ENCODE data around the gene AVPR2. TPM values are rescaled to one million over a fixed set of nuclear protein-coding genes. Genes with fewer than 3 reads are reported as not detected.

AVPR2 gene
- total RNA-seq, 2 donors from 2014 or later: 2.3 to 4.7 TPM

GRCh38 chrX:153865685-153866084 is 38.8 kb upstream of the AVPR2 start:
- no peak overlapping the region for H3K27ac ChIP-seq
- no peaks in the 10 kb centered on the region for H3K9me3 ChIP-seq
- no peak overlapping the region for H3K4me3 ChIP-seq
- no peaks in the 10 kb centered on the region for H3K27me3 ChIP-seq
- H3K36me3 ChIP-seq: no peaks in the 10 kb centered on the region
- no peak for TF ChIP-seq CTCF (IDR thresholded peaks at IDR 0.05)
- DNase-seq (ENCODE audit: low spot score): no peak
- H3K4me1 ChIP-seq: no peaks in the 10 kb centered on the region

- Histone ChIP-seq H3K27me3 (no peaks in the 10 kb centered on the region), H3K36me3 (no peaks in the 10 kb centered on the region), H3K4me1 (no peaks in the 10 kb centered on the region), H3K27ac (no peak overlapping the region), H3K9me3 (no peaks in the 10 kb centered on the region), H3K4me3 (no peak overlapping the region)
- no peak for TF ChIP-seq CTCF (IDR thresholded peaks at IDR 0.05)
- DNase-seq (ENCODE audit: low spot score): no peak
These were observed 38.0 kb upstream of the AVPR2 start for GRCh38 chrX:153866302-153867019.

- no peaks in the 10 kb centered on the region for H3K9me3 ChIP-seq
- no peak for TF ChIP-seq CTCF (IDR thresholded peaks at IDR 0.05)
- DNase-seq (ENCODE audit: low spot score): no peak
- H3K4me3 ChIP-seq: no peak overlapping the region
- H3K27ac ChIP-seq: no peak overlapping the region
- H3K27me3 ChIP-seq: no peaks in the 10 kb centered on the region
- H3K36me3 ChIP-seq: no peaks in the 10 kb centered on the region
- no peaks in the 10 kb centered on the region for H3K4me1 ChIP-seq
These were observed 37.3 kb upstream of the AVPR2 start for GRCh38 chrX:153867139-153867538.

- Histone ChIP-seq H3K27ac (no peak overlapping the region), H3K27me3 (no peaks in the 10 kb centered on the region), H3K4me3 (no peak overlapping the region), H3K36me3 (no peaks in the 10 kb centered on the region), H3K9me3 (no peaks in the 10 kb centered on the region), H3K4me1 (no peaks in the 10 kb centered on the region)
- no peak for TF ChIP-seq CTCF (IDR thresholded peaks at IDR 0.05)
- no peak for DNase-seq (ENCODE audit: low spot score)
These were observed 36.8 kb upstream of the AVPR2 start for GRCh38 chrX:153867671-153868070.

- no peak for DNase-seq (ENCODE audit: low spot score)
- Histone ChIP-seq H3K4me3 (no peak overlapping the region), H3K36me3 (no peaks in the 10 kb centered on the region), H3K9me3 (no peaks in the 10 kb centered on the region), H3K27me3 (no peaks in the 10 kb centered on the region), H3K27ac (no peak overlapping the region), H3K4me1 (no peaks in the 10 kb centered on the region)
- no peak for TF ChIP-seq CTCF (IDR thresholded peaks at IDR 0.05)
These were observed 35.6 kb upstream of the AVPR2 start for GRCh38 chrX:153868576-153869472.
